GM23248 (cell line): Measurements from ENCODE around the gene ANO2.

Experiments
- EZH2 ChIP-seq: fragments of 200-600 bp; sonication (generic); IDR thresholded peaks from 2 replicates; pipeline ENCODE4 v1.6.1; 2018; ENCODE audit warnings: antibody characterized with exemption, mild to moderate bottlenecking; ENCODE audit not compliant: insufficient read depth, poor library complexity, severe bottlenecking
- EZH2phosphoT487 ChIP-seq: fragments of 200-600 bp; sonication (generic); IDR thresholded peaks from 2 replicates; pipeline ENCODE4 v1.6.1; 2018; ENCODE audit warnings: antibody characterized with exemption, moderate library complexity, mild to moderate bottlenecking, low read depth; ENCODE audit not compliant: insufficient read depth

DNA sequence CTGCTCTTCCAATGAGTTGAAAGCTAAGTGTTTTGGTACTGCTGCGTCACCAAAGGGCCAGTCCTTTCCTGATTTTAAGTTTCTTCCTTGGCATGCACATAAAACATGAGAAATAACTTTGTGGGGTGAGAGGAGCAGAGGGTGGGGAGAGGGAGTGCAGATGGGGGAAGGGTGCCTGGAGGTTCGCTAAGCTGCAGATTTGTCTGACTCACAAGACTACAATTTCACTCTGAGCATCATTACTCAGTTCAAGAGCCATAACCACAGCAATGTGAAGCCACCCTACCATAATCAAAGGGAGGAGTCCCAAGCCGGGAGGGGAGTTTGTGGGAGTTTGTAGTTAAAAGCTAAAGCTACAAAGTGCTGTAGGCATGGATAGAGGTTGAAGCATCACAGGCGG is 136.1 kb downstream of the ANO2 start:
- TF ChIP-seq EZH2phosphoT487 (no peak), EZH2 (no peak)
